ENCODE results near the gene AICDA. TPM values are rescaled to one million over a fixed set of nuclear protein-coding genes. Genes with fewer than 3 reads are reported as not detected.
"Not testable (repeated sequence)": the region's sequence is repeated elsewhere in the genome, so short reads cannot be mapped to it uniquely, and the experiment has no call there.

The AICDA gene
- polyA plus RNA-seq (ENCODE audit: insufficient read length) = 0.45 TPM
- long read RNA-seq, donor 1 = 0 reads
- long read RNA-seq, donor 2 = 0 reads
- long read RNA-seq, donor 3 = 0 reads
- long read RNA-seq, donor 4 = 0 reads
- long read RNA-seq, donor 5 = 0 reads
- long read RNA-seq, donor 6 = 0 reads
- long read RNA-seq, donor 7 = 0 reads
- long read RNA-seq, donor 8 = 0 reads

GRCh38 chr12:8612629-8613028 lies at the start of gene AICDA:
AICDA (minus strand) TSS chr12:8612859; CDS start chr12:8612767, 92 bp downstream.
- DNase-seq = no peak

- no peak for DNase-seq
Measured at GRCh38 chr12:8661751-8662150, 49.1 kb upstream of the AICDA start.

GRCh38 chr12:8661016-8661415 lies 48.4 kb upstream of the AICDA start:
- DNase-seq = no peak

- DNase-seq = no peak
Measured at GRCh38 chr12:8658346-8658745, 45.7 kb upstream of the AICDA start.

- no peak for DNase-seq
Measured at GRCh38 chr12:8655421-8655820, 42.8 kb upstream of the AICDA start.

- no peak for DNase-seq
Measured at GRCh38 chr12:8648576-8649205, 36.0 kb upstream of the AICDA start.

GRCh38 chr12:8647968-8648367 lies 35.3 kb upstream of the AICDA start:
- DNase-seq = no peak

- DNase-seq = no peak
Measured at GRCh38 chr12:8644345-8645248, 31.9 kb upstream of the AICDA start.

GRCh38 chr12:8642775-8643174 lies 30.1 kb upstream of the AICDA start:
- no peak for DNase-seq

- no peak for DNase-seq
Measured at GRCh38 chr12:8639936-8640335, 27.3 kb upstream of the AICDA start.

- no peak for DNase-seq
Measured at GRCh38 chr12:8638951-8639350, 26.3 kb upstream of the AICDA start.

- no peak for DNase-seq
Measured at GRCh38 chr12:8637666-8638065, 25.0 kb upstream of the AICDA start.

- DNase-seq = no peak
Measured at GRCh38 chr12:8637244-8637643, 24.6 kb upstream of the AICDA start.

GRCh38 chr12:8636581-8636980 lies 23.9 kb upstream of the AICDA start:
- no peak for DNase-seq

GRCh38 chr12:8636007-8636346 lies 23.3 kb upstream of the AICDA start:
- DNase-seq = not testable (repeated sequence)

GRCh38 chr12:8635342-8636006 lies 22.8 kb upstream of the AICDA start:
- not testable (repeated sequence) for DNase-seq

GRCh38 chr12:8630131-8630530 lies 17.5 kb upstream of the AICDA start:
- DNase-seq = no peak

GRCh38 chr12:8629486-8630033 lies 16.9 kb upstream of the AICDA start:
- DNase-seq = no peak

GRCh38 chr12:8628731-8629130 lies 16.1 kb upstream of the AICDA start:
- DNase-seq = no peak

- DNase-seq = not testable (repeated sequence)
Measured at GRCh38 chr12:8624750-8625149, 12.1 kb upstream of the AICDA start.

GRCh38 chr12:8622646-8623045 lies 10.0 kb upstream of the AICDA start:
- DNase-seq = no peak

- no peak for DNase-seq
Measured at GRCh38 chr12:8615206-8615605, 2.5 kb upstream of the AICDA start.

Measured in left kidney (tissue), 8 donors.